Activated CD4-positive, alpha-beta memory T cell treated with anti-CD3 and anti-CD28 coated beads, Interleukin-2, amount 10 ng/mL, durations not matched to agents 7 days and 5 days (primary cell): ENCODE data around the gene CRCP. TPM values are rescaled to one million over a fixed set of nuclear protein-coding genes. Genes with fewer than 3 reads are reported as not detected.
"Not testable (repeated sequence)": the region's sequence is repeated elsewhere in the genome, so short reads cannot be mapped to it uniquely, and the experiment has no call there.

ENCODE experiments used
- CTCF ChIA-PET: fragments of 350-600 bp; sonication (Branson Sonifier 250); formaldehyde crosslinking; loops from one replicate; lab custom pipeline; 2021; ENCODE audit warnings: antibody characterized with exemption, inconsistent platforms; lab: Charles Lee
- POLR2A ChIA-PET: fragments of 350-600 bp; sonication (Branson Sonifier 250); formaldehyde crosslinking; loops from one replicate; lab custom pipeline; 2021; ENCODE audit warnings: antibody characterized with exemption; lab: Charles Lee
- DNase-seq: peaks from one replicate; pipeline ENCODE4 v3.0.0-alpha.2; 2020
- H3K27ac Mint-ChIP-seq: one replicate; pipeline ENCODE4 v1.8.0; 2021; ENCODE audit warnings: mild to moderate bottlenecking, mixed read lengths
- H3K27me3 Mint-ChIP-seq: one replicate; pipeline ENCODE4 v1.8.0; 2021; ENCODE audit warnings: mixed read lengths
- H3K36me3 Mint-ChIP-seq: one replicate; pipeline ENCODE4 v1.8.0; 2021; ENCODE audit warnings: low read depth, mixed read lengths
- H3K4me1 Mint-ChIP-seq: one replicate; pipeline ENCODE4 v1.8.0; 2021; ENCODE audit warnings: mixed read lengths
- H3K4me3 Mint-ChIP-seq: one replicate; pipeline ENCODE4 v1.8.0; 2021; ENCODE audit warnings: mild to moderate bottlenecking, mixed read lengths
- H3K9me3 Mint-ChIP-seq: one replicate; pipeline ENCODE4 v1.8.0; 2021; ENCODE audit warnings: mixed read lengths
- total RNA-seq, 2 experiments: library from RNA; stranded (reverse); gene quantifications; one replicate each; pipeline ENCODE4 v1.2.3, GENCODE V29; 2021

Gene CRCP
- total RNA-seq, 2 experiments from 2014 or later: 23.6 to 24.0 TPM

DNA sequence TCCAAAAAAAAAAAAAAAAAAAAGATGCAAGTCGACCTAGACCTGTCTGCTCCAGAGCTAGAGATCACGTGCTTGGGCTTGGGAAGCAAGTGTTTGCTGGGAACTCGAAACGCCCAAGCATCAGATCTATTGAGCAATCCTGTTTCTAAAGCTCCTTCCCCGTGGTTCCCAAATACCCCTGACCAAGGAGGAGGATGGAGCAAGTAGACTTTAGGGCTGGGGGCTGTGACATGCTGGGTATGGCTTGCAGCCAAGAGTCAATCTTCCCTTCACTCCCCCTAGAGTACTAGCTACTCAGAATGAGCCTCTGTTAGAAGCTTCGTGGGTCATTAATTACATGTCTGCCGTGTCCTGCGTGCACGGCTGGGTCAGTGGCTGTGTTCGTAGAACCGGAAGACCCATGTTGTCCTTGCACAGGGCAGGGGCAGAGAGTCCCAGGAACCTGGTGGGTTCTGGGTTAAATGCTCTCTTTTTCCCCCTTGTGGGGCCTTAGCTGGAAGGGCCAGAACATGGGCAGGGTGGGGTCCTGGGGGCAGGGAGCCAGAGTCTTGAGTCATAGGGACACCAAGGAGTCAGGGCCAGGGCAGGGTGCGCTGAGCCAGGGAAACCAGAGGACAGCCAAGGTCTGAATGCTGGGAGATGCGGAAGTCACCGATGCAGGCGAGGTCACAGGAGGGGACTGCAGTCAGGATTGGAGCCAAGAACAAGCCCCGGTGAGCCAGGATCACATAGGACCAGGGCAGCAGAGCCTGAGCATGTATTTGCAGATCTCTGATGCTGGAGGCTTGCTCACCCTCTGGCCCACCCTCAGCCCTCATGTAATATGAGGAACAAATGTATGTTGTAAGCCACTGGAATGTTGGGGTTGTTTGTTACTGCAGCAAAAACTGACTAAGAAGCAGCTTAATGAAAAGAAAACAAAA, 55.9 kb downstream of the CRCP start:
- CTCF ChIA-PET: no interaction called here
- no peak for DNase-seq
- no peak overlapping the region for H3K27ac Mint-ChIP-seq
- POLR2A ChIA-PET: interaction anchor here (0.7 kb wide), 1 partner anchor 9 kb away, joined by 3 read pairs; no protein-coding TSS in a partner anchor
- H3K9me3 Mint-ChIP-seq: no peaks in the 10 kb centered on the region
- H3K4me3 Mint-ChIP-seq: no peak overlapping the region
- peaks cover 2% of the 10 kb centered on the region for H3K27me3 Mint-ChIP-seq
- no peaks in the 10 kb centered on the region for H3K36me3 Mint-ChIP-seq
- H3K4me1 Mint-ChIP-seq: no peaks in the 10 kb centered on the region

- DNase-seq, H3K36me3 Mint-ChIP-seq, H3K4me3 Mint-ChIP-seq, POLR2A ChIA-PET, CTCF ChIA-PET, H3K9me3 Mint-ChIP-seq, H3K27ac Mint-ChIP-seq, H3K27me3 Mint-ChIP-seq, H3K4me1 Mint-ChIP-seq: not testable (repeated sequence)
Measured at GRCh38 chr7:66172536-66173401, 58.1 kb downstream of the CRCP start.

- no peaks in the 10 kb centered on the region for H3K36me3 Mint-ChIP-seq
- CTCF ChIA-PET: no interaction called here
- no peak overlapping the region for H3K27ac Mint-ChIP-seq
- H3K27me3 Mint-ChIP-seq: peaks cover 2% of the 10 kb centered on the region
- POLR2A ChIA-PET: no interaction called here
- no peaks in the 10 kb centered on the region for H3K4me1 Mint-ChIP-seq
- H3K4me3 Mint-ChIP-seq: no peak overlapping the region
- no peaks in the 10 kb centered on the region for H3K9me3 Mint-ChIP-seq
- DNase-seq: no peak
Measured at GRCh38 chr7:66173856-66174255, 59.2 kb downstream of the CRCP start.

- H3K4me3 Mint-ChIP-seq, DNase-seq, H3K9me3 Mint-ChIP-seq, H3K4me1 Mint-ChIP-seq, H3K36me3 Mint-ChIP-seq, H3K27ac Mint-ChIP-seq, POLR2A ChIA-PET, H3K27me3 Mint-ChIP-seq: not testable (repeated sequence)
- CTCF ChIA-PET: interaction anchor here (0.7 kb wide), 1 partner anchor 20 kb away, joined by 4 read pairs; no protein-coding TSS in a partner anchor
Measured at GRCh38 chr7:66175006-66175405, 60.4 kb downstream of the CRCP start.

GRCh38 chr7:66176914-66177313, 62.3 kb downstream of the CRCP start:
- H3K9me3 Mint-ChIP-seq: no peaks in the 10 kb centered on the region
- no peak for DNase-seq
- POLR2A ChIA-PET: no interaction called here
- H3K4me3 Mint-ChIP-seq: no peak overlapping the region
- H3K27ac Mint-ChIP-seq: no peak overlapping the region
- CTCF ChIA-PET: no interaction called here
- no peaks in the 10 kb centered on the region for H3K36me3 Mint-ChIP-seq
- H3K27me3 Mint-ChIP-seq: peaks cover under 1% of the 10 kb centered on the region
- H3K4me1 Mint-ChIP-seq: no peaks in the 10 kb centered on the region

- DNase-seq: no peak
- no peak overlapping the region for H3K4me3 Mint-ChIP-seq
- ChIA-PET CTCF (interaction anchor here (0.7 kb wide), 1 partner anchor 235 kb away, joined by 3 read pairs; no protein-coding TSS in a partner anchor), POLR2A (no interaction called here)
- H3K27me3 Mint-ChIP-seq: no peaks in the 10 kb centered on the region
- no peaks in the 10 kb centered on the region for H3K9me3 Mint-ChIP-seq
- no peaks in the 10 kb centered on the region for H3K36me3 Mint-ChIP-seq
- no peaks in the 10 kb centered on the region for H3K4me1 Mint-ChIP-seq
- H3K27ac Mint-ChIP-seq: no peak overlapping the region
Measured at GRCh38 chr7:66178258-66178657, 63.6 kb downstream of the CRCP start.

DNA sequence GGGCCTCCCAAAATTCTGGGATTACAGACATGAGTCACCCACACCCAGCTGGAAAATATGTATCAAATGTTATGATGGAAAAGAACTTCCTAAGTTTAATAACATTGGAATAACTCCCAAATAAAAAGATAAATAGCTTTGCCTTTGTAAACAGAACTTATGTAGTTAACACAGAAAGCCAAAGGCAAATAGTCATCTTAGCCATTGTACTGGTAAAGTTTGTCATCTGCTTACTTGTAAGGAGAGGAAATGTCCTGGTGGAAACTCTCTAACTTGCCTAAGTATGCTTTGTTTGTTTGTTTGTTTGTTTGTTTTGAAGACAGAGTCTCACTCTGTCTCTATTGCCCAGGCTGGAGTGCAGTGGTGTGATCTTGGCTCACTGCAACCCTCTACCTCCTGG, 66.7 kb downstream of the CRCP start:
- H3K27ac Mint-ChIP-seq: no peak overlapping the region
- POLR2A ChIA-PET: no interaction called here

GRCh38 chr7:66181845-66182244, 67.2 kb downstream of the CRCP start:
- DNase-seq: no peak
- no peak overlapping the region for H3K4me3 Mint-ChIP-seq

More for the DNA sequence above, 66.7 kb downstream of the CRCP start:
- Mint-ChIP-seq H3K4me1 (no peaks in the 10 kb centered on the region), H3K27me3 (no peaks in the 10 kb centered on the region), H3K9me3 (no peaks in the 10 kb centered on the region), H3K36me3 (no peaks in the 10 kb centered on the region), H3K4me3 (no peak overlapping the region)
- CTCF ChIA-PET: no interaction called here
- no peak for DNase-seq

GRCh38 chr7:66182920-66183319, 68.3 kb downstream of the CRCP start:
- CTCF ChIA-PET: no interaction called here
- Mint-ChIP-seq H3K27me3 (no peaks in the 10 kb centered on the region), H3K27ac (no peak overlapping the region), H3K4me3 (no peak overlapping the region), H3K36me3 (no peaks in the 10 kb centered on the region), H3K9me3 (no peaks in the 10 kb centered on the region), H3K4me1 (no peaks in the 10 kb centered on the region)
- DNase-seq: no peak
- POLR2A ChIA-PET: no interaction called here

More at GRCh38 chr7:66181845-66182244, 67.2 kb downstream of the CRCP start:
- Mint-ChIP-seq H3K27me3 (no peaks in the 10 kb centered on the region), H3K4me1 (no peaks in the 10 kb centered on the region), H3K27ac (no peak overlapping the region), H3K9me3 (no peaks in the 10 kb centered on the region), H3K36me3 (no peaks in the 10 kb centered on the region)
- CTCF ChIA-PET: no interaction called here
- POLR2A ChIA-PET: no interaction called here

DNA sequence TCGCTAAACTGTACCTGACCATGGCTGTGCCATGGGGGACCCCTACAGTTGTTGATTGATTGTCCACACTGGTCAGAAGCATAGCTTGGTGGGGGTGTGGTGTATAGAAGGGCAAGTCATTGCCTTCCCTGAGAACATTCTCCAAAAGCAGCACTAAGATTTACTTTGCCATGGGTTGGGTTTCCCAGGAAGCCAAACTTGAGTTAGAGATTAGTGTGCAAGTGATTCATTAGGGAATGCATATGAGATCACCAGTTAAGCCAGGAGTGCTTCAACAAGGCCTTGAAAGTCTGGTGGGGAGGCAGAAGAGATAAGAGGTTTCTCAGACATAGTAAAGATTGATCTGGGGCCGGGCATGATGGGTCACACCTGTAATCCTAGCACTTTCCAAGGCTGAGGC, 69.1 kb downstream of the CRCP start:
- no peaks in the 10 kb centered on the region for H3K36me3 Mint-ChIP-seq
- CTCF ChIA-PET: no interaction called here
- POLR2A ChIA-PET: no interaction called here
- no peak overlapping the region for H3K27ac Mint-ChIP-seq
- H3K9me3 Mint-ChIP-seq: no peaks in the 10 kb centered on the region
- DNase-seq: no peak
- H3K4me1 Mint-ChIP-seq: no peaks in the 10 kb centered on the region
- no peaks in the 10 kb centered on the region for H3K27me3 Mint-ChIP-seq
- no peak overlapping the region for H3K4me3 Mint-ChIP-seq

- no peak overlapping the region for H3K27ac Mint-ChIP-seq
- POLR2A ChIA-PET: no interaction called here
- no peak overlapping the region for H3K4me3 Mint-ChIP-seq
Measured at GRCh38 chr7:66185680-66186187, 71.1 kb downstream of the CRCP start.

DNA sequence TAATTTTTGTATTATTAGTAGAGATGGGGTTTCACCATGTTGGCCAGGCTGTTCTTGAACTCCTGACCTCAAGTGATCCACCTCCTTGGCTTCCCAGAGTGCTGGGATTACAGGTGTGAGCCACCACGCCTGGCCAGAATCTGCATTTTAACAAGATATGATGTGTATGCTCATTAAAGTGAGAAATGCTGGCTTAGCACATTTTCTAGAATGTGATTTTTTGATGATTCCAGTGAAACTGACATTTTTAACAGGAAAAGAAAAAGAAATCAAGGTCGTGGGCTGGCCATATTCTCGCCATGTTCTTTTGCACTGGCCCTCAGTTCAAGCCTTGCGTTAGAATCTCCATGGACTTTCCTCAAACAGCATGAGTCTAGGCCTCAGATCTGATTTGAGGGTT, 72.3 kb downstream of the CRCP start:
- no peaks in the 10 kb centered on the region for H3K4me1 Mint-ChIP-seq
- H3K4me3 Mint-ChIP-seq: no peak overlapping the region
- no peak overlapping the region for H3K27ac Mint-ChIP-seq
- ChIA-PET CTCF (no interaction called here), POLR2A (no interaction called here)
- no peak for DNase-seq
- H3K27me3 Mint-ChIP-seq: no peaks in the 10 kb centered on the region
- H3K36me3 Mint-ChIP-seq: no peaks in the 10 kb centered on the region
- H3K9me3 Mint-ChIP-seq: no peaks in the 10 kb centered on the region

More at GRCh38 chr7:66185680-66186187, 71.1 kb downstream of the CRCP start:
- CTCF ChIA-PET: interaction anchor here (0.7 kb wide), 1 partner anchor 752 kb away, joined by 3 read pairs; no protein-coding TSS in a partner anchor
- H3K4me1 Mint-ChIP-seq: no peaks in the 10 kb centered on the region
- no peaks in the 10 kb centered on the region for H3K36me3 Mint-ChIP-seq
- DNase-seq: no peak
- H3K9me3 Mint-ChIP-seq: no peaks in the 10 kb centered on the region
- no peaks in the 10 kb centered on the region for H3K27me3 Mint-ChIP-seq

DNA sequence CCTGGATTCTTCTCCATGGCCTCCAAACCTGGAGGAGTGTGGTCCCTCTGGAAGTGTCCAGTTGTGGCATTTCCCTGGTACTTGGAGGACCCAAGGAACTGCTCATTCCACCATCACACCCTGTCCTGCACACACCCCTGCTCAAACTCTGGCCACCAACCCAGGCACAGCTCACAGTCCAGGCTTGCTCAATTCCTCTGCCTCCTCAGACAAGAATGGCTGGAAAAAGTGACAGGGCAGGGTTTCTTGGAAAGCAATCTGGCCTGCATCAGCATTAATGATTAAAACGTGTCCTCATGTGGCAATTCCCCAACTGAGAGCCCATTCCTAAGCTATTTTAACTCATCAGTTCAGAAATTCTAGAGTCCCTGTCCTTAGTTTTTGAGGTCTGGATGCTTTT, 73.3 kb downstream of the CRCP start:
- ChIA-PET CTCF (no interaction called here), POLR2A (no interaction called here)
- Mint-ChIP-seq H3K27ac (no peak overlapping the region), H3K4me1 (no peaks in the 10 kb centered on the region), H3K27me3 (no peaks in the 10 kb centered on the region), H3K36me3 (no peaks in the 10 kb centered on the region), H3K4me3 (no peak overlapping the region), H3K9me3 (no peaks in the 10 kb centered on the region)
- no peak for DNase-seq
